Erythroblast (primary cell): ENCODE data around the gene IL6ST.

ENCODE experiments used
- GATA1 ChIP-seq: IDR thresholded peaks from 2 replicates; pipeline ENCODE4 v1.6.1; 2011; ENCODE audit warnings: low read depth, mild to moderate bottlenecking, control low read depth, low read length, moderate library complexity
- POLR2A ChIP-seq: IDR thresholded peaks from 2 replicates; pipeline ENCODE4 v1.6.1; 2011; ENCODE audit warnings: mild to moderate bottlenecking, low read length

DNA sequence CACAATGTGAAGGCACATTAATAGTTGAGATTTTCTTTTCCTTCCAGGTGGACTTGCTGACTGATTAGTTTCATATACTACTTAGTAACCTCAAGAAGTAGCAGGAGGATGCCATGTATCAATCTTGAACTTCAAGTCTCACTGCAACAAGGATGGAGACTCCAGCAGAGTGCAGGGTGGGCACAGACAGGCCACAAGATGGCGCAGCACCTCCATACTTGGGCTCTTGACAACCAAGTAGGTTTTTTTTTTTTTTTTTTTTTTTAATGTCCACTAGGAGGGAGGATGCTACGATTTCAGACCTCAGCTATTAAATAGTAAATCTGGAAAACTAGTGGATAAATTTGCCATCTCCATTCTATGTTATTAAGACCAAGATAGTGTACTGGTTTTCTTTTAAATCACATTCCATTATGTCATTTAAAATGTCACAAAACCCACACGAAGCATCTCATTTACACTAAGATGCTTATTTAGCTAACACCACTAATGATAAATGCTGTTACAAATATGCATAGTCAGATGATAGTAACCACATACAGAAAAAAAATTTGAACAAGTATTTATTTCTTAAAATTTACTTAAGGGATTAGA lies 58.6 kb downstream of the IL6ST start:
- no peak for TF ChIP-seq POLR2A
- TF ChIP-seq GATA1 = no peak
